DMS 273 (cell line): Measurements from ENCODE around the gene NPAS1.
"Not testable (repeated sequence)": the region's sequence is repeated elsewhere in the genome, so short reads cannot be mapped to it uniquely, and the experiment has no call there.

Experiments used
- DNase-seq: peaks from one replicate; lab custom pipeline; 2025; ENCODE audit not compliant: unreplicated experiment; lab: John Stamatoyannopoulos, UW

NPAS1 gene

GRCh38 chr19:47044946-47045866, 25.6 kb downstream of the NPAS1 start:
- DNase-seq: no peak

GRCh38 chr19:47045867-47046470, 26.3 kb downstream of the NPAS1 start:
- DNase-seq: no peak

- DNase-seq: no peak
Observed at GRCh38 chr19:47047272-47047762, 27.7 kb downstream of the NPAS1 start.

GRCh38 chr19:47047763-47048405, 28.2 kb downstream of the NPAS1 start:
- peak; percentile 90 for DNase-seq

- DNase-seq: no peak
Observed at GRCh38 chr19:47049307-47049700, 29.7 kb downstream of the NPAS1 start.

GRCh38 chr19:47050562-47050961, 30.9 kb downstream of the NPAS1 start:
- DNase-seq: not testable (repeated sequence)

GRCh38 chr19:47056411-47056810, 36.8 kb downstream of the NPAS1 start:
- DNase-seq: no peak

- no peak for DNase-seq
Observed at GRCh38 chr19:47057328-47057727, 37.7 kb downstream of the NPAS1 start.

GRCh38 chr19:47058621-47059022, 39.0 kb downstream of the NPAS1 start:
- no peak for DNase-seq

- no peak for DNase-seq
Observed at GRCh38 chr19:47063874-47064273, 44.2 kb downstream of the NPAS1 start.

GRCh38 chr19:47065242-47065641, 45.6 kb downstream of the NPAS1 start:
- no peak for DNase-seq

GRCh38 chr19:47066376-47067214, 47.0 kb downstream of the NPAS1 start:
- DNase-seq: no peak

GRCh38 chr19:47067215-47067847, 47.7 kb downstream of the NPAS1 start:
- no peak for DNase-seq

GRCh38 chr19:47068246-47068645, 48.6 kb downstream of the NPAS1 start:
- DNase-seq: no peak

GRCh38 chr19:47068876-47069406, 49.3 kb downstream of the NPAS1 start:
- no peak for DNase-seq

GRCh38 chr19:47069795-47070194, 50.2 kb downstream of the NPAS1 start:
- DNase-seq: no peak

GRCh38 chr19:47070756-47071155, 51.1 kb downstream of the NPAS1 start:
- DNase-seq: no peak

- no peak for DNase-seq
Observed at GRCh38 chr19:47071731-47072130, 52.1 kb downstream of the NPAS1 start.

- no peak for DNase-seq
Observed at GRCh38 chr19:47072323-47072722, 52.7 kb downstream of the NPAS1 start.

- no peak for DNase-seq
Observed at GRCh38 chr19:47073574-47073973, 53.9 kb downstream of the NPAS1 start.
